Heart right ventricle (tissue), 16 donors: ENCODE measurements around the gene DNAJC1. TPM values are rescaled to one million over a fixed set of nuclear protein-coding genes. Genes with fewer than 3 reads are reported as not detected.

Experiments
- ATAC-seq, 8 donors: fragments of 200-7000 bp; cut with Tn5 transposase; one replicate each; pipeline ENCODE4 v1.9.1; 2020; ENCODE audit warnings: mild to moderate bottlenecking in 8 of 8, moderate library complexity in 8 of 8, moderate number of reproducible peaks in 1 of 8
- DNase-seq, 2 donors: peaks; one replicate each; pipeline ENCODE4 v3.0.0-alpha.2; 2020
- H3K27ac ChIP-seq, 10 donors: fragments of 200-600 bp; sonication (generic) in 2 of 10; one replicate each; pipeline versions ENCODE4 v1.5.0 to v1.8.0; 2020 to 2022; ENCODE audit warnings: mild to moderate bottlenecking in 3 of 10
- H3K27me3 ChIP-seq, 7 donors: fragments of 200-600 bp; one replicate each; pipeline ENCODE4 v1.8.0; 2021 to 2022; ENCODE audit warnings: mild to moderate bottlenecking in 2 of 7
- H3K36me3 ChIP-seq, 9 donors: fragments of 200-600 bp; sonication (generic) in 1 of 9; one replicate each; pipeline versions ENCODE4 v1.5.0 to v1.8.0; 2020 to 2022; ENCODE audit warnings: mild to moderate bottlenecking in 2 of 9
- H3K4me1 ChIP-seq, 9 donors: fragments of 200-600 bp; sonication (generic) in 1 of 9; one replicate each; pipeline versions ENCODE4 v1.5.0 to v1.8.0; 2020 to 2022; ENCODE audit warnings: mild to moderate bottlenecking in 4 of 9
- H3K4me3 ChIP-seq, 10 donors: fragments of 200-600 bp; sonication (generic) in 2 of 10; one replicate each; pipeline versions ENCODE4 v1.5.0 to v1.8.0; 2020 to 2022; ENCODE audit warnings: mild to moderate bottlenecking in 7 of 10, moderate library complexity in 2 of 10
- H3K9me3 ChIP-seq, 11 donors: fragments of 200-600 bp in 10 of 11; sonication (generic) in 2 of 11; one replicate each; pipeline versions ENCODE4 v1.5.0 to v1.8.0; 2013 to 2022; ENCODE audit warnings: mild to moderate bottlenecking in 2 of 11, control low read depth in 1 of 11, moderate library complexity in 1 of 11
- CTCF ChIP-seq, 9 donors: fragments of 200-600 bp; sonication (generic) in 2 of 9; IDR thresholded peaks; one replicate each; pipeline versions ENCODE4 v1.5.0 to v1.8.0; 2021 to 2022; ENCODE audit warnings: antibody characterized with exemption in 9 of 9, mild to moderate bottlenecking in 5 of 9, moderate library complexity in 1 of 9
- WGBS, 2 donors: extraction: QIAGEN DNeasy Blood & Tissue Kit; methylation state at CpG; one replicate each; pipeline ENCODE4 v1.1.7; 2013; ENCODE audit warnings: inconsistent platforms in 1 of 2; 5-methylcytosine and 5-hydroxymethylcytosine counted together
- intact Hi-C, 10 donors: fragments of 100-400 bp; cut with DNase I; formaldehyde crosslinking; loops; one replicate each; pipeline versions ENCODE4 v1.11.1 to v1.14.2; 2022
- polyA plus RNA-seq, 2 donors: library from polyadenylated mRNA; stranded (reverse); fragments of 200-250 nt; gene quantifications; one replicate each; pipeline ENCODE4 v1.2.3, GENCODE V29; 2013
- total RNA-seq, 10 donors: library from RNA; stranded (reverse); fragmentation: NEBNext Ultra II Directional in 3 of 10; extraction: Animal tissue kit (Norgen Biotek cat#: 25700) in 3 of 10; gene quantifications; one replicate each; pipeline versions ENCODE4 v1.2.1 to v1.2.4, GENCODE V29; 2021 to 2023
- donor health status: Arrhythmogenic right ventricular cardiomyopathy.
- donor health status: ischemic (EF 13 %, LVEDD 7.1; RV severe dilation, severe dysfunction).
- donor health status: healthy with polysubstance abuse.
- donor health status: DM: no; HTN: yes; CAD: no.
- donor health status: DM: no; HTN: no; CAD: no.
- donor health status: ischemic (EF 25% LVEDD 6.9; RV normal size, moderate dysfunction).
- donor health status: ischemic (EF 25% LVEDD 5.7; RV mildly dilated, moderate dysfunction).
- donor health status: healthy.
- donor health status: DM: yes; HTN: yes; CAD: no.
- donor health status: Ischemic cardiomyopathy.
- donor health status: ischemic (EF 35%, LVEDD 5.7; RV mildly dilated, moderate dysfunction).
- donor health status: nonischemic (EF 11% LVEDD 7.7; RV severe dilation, severe dysfunction).
- donor health status: DM: yes; HTN: yes; CAD: no.
- donor health status: PGD.
- donor health status: ischemic (EF 29% LVEDD 5.4; RV normal size, mild dysfunction).
- donor health status: nonischemic (EF 23%, LVEDD 6.1; RV moderate dilation, normal function).

DNAJC1 gene
- total and polyA plus RNA-seq, 12 donors, result 8.9 to 26.8 (median 11.4) TPM

- DNase-seq, result no peak
- intact Hi-C loops, result no loop called here
These were observed 96.1 kb downstream of the DNAJC1 start for GRCh38 chr10:21907436-21907835.

GRCh38 chr10:21904930-21905329 lies 98.6 kb downstream of the DNAJC1 start:
- 89 to 94% methylated on average over 2 of the region's 2 CpGs for WGBS, 2 donors
- Histone ChIP-seq H3K36me3 (peaks cover 0 to 35% (median 6%) of the 10 kb centered on the region in 9 donors), H3K9me3 (no peaks in the 10 kb centered on the region), H3K27ac (no peak overlapping the region), H3K4me3 (no peak overlapping the region), H3K4me1 (no peaks in the 10 kb centered on the region), H3K27me3 (no peaks in the 10 kb centered on the region)
- no peak for DNase-seq
- ATAC-seq, result no peak
- TF ChIP-seq CTCF (IDR thresholded peaks at IDR 0.05), result no peak
- intact Hi-C loops, result no loop called here

More at GRCh38 chr10:21907436-21907835, 96.1 kb downstream of the DNAJC1 start:
- Histone ChIP-seq H3K4me3 (no peak overlapping the region), H3K36me3 (peaks cover 0 to 25% (median 6%) of the 10 kb centered on the region in 9 donors), H3K27ac (no peak overlapping the region), H3K27me3 (no peaks in the 10 kb centered on the region), H3K4me1 (no peaks in the 10 kb centered on the region), H3K9me3 (no peaks in the 10 kb centered on the region)
- WGBS, 2 donors, result 96 to 100% methylated on average over 2 of the region's 2 CpGs
- ATAC-seq, result no peak
- TF ChIP-seq CTCF (IDR thresholded peaks at IDR 0.05), result no peak

- TF ChIP-seq CTCF (IDR thresholded peaks at IDR 0.05), result no peak
- peaks cover 0 to 2% (median 0%) of the 10 kb centered on the region in 11 donors for H3K9me3 ChIP-seq
- no peak overlapping the region for H3K4me3 ChIP-seq
- DNase-seq (no peak), ATAC-seq (no peak)
- H3K27ac ChIP-seq, result no peak overlapping the region
- WGBS, 2 donors, result 82 to 88% methylated on average over 5 of the region's 5 CpGs
- intact Hi-C loops, result no loop called here
- no peaks in the 10 kb centered on the region for H3K4me1 ChIP-seq
- H3K36me3 ChIP-seq, result peaks cover 0 to 47% (median 0%) of the 10 kb centered on the region in 9 donors
- no peaks in the 10 kb centered on the region for H3K27me3 ChIP-seq
These were observed 103.8 kb downstream of the DNAJC1 start for GRCh38 chr10:21899736-21900135.

GRCh38 chr10:21895932-21896331 lies 107.6 kb downstream of the DNAJC1 start:
- peaks cover 0 to 39% (median 16%) of the 10 kb centered on the region in 11 donors for H3K9me3 ChIP-seq
- peaks cover 0 to 46% (median 5%) of the 10 kb centered on the region in 9 donors for H3K36me3 ChIP-seq
- ATAC-seq (no peak), DNase-seq (no peak)
- intact Hi-C loops, result no loop called here
- no peaks in the 10 kb centered on the region for H3K4me1 ChIP-seq
- TF ChIP-seq CTCF (IDR thresholded peaks at IDR 0.05), result no peak
- 98 to 100% methylated on average over 1 of the region's 1 CpG for WGBS, 2 donors
- no peak overlapping the region for H3K27ac ChIP-seq
- no peak overlapping the region for H3K4me3 ChIP-seq
- H3K27me3 ChIP-seq, result no peaks in the 10 kb centered on the region
